Hematopoietic multipotent progenitor cell (in vitro differentiated cells): ENCODE measurements around the gene SEMA6A. TPM values are rescaled to one million over a fixed set of nuclear protein-coding genes. Genes with fewer than 3 reads are reported as not detected.

Experiments used
- DNase-seq, 3 donors: peaks; one replicate each; pipeline ENCODE4 v3.0.0-alpha.2; 2011 to 2015; ENCODE audit warnings: low read depth in 2 of 3, low spot score in 2 of 3
- total RNA-seq: library from RNA; depleted of rRNA; stranded (reverse); fragments of >200 nt; gene quantifications from one replicate; pipeline ENCODE4 v1.2.3, GENCODE V29; 2012

Gene SEMA6A
- total RNA-seq, 1 donor = 0.27 TPM

DNA sequence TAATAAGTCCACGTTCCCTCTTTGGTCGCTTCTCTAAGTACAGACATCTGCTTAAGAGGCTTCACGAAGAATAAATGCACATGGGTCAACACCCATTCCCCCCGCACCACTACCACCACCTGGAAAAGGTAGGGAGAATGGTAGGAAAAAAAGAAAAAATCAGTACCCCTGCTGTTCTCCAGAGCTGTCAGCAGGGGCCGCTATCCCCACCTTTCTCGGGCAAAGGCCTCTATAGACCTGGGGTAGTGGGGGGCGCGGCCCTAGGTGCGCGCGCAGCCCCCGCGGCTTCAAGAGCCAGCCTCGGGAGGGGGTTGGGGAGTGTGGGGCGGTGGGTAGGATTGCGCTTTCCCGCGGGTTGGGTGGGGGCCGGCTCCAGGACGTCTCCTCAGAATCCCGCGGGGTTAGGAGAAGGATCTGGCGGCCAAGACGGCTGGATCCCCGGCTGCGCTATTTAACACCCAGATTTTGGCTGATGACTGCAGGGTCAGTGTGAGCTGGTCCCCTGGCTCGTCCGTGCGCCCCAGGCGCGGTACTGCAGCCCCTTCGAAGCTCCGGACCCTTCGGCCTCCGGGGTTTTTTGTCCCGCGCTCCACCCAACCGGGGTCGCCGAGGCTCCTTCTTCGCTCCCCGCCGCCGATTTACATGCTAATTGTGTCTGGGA is 1.6 kb upstream of the SEMA6A start:
- peak in 2 of 3 donors; percentile 68 to 82 for DNase-seq

DNA sequence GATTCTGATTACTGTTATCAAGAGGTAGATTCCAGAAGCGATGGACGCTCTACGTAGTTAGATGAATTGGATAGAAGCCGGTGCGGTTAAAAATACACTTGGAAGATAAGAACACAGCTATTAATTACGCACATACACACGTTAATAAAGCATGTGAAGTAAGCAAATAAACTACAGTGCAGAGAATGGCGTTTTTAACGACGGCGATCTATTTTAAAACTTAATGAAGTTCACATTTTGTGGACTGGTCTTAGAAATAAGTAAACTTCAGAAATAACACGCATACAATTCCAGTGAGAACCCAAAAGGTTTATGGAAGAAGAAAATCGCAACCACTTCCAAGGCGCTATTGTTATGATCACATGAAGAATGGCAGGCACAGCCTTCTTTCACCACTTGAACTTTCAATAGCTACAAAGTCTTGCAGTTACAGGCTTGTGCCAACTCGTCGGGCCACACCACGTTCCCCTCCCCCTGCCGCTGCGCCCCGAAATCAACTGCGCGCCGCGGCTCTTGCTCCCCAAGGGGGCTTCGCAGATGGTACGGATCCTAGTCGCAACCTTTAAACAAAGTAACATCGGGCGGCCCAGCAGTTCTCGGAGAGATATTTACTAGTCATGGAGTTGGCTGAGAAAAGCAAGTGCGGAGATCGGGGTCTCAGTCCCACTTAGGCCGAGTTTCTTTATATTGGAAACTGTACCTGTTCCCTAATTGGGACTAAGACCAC is 866 bp upstream of the SEMA6A start:
- peak in 1 of 3 donors; percentile 32 for DNase-seq

DNA sequence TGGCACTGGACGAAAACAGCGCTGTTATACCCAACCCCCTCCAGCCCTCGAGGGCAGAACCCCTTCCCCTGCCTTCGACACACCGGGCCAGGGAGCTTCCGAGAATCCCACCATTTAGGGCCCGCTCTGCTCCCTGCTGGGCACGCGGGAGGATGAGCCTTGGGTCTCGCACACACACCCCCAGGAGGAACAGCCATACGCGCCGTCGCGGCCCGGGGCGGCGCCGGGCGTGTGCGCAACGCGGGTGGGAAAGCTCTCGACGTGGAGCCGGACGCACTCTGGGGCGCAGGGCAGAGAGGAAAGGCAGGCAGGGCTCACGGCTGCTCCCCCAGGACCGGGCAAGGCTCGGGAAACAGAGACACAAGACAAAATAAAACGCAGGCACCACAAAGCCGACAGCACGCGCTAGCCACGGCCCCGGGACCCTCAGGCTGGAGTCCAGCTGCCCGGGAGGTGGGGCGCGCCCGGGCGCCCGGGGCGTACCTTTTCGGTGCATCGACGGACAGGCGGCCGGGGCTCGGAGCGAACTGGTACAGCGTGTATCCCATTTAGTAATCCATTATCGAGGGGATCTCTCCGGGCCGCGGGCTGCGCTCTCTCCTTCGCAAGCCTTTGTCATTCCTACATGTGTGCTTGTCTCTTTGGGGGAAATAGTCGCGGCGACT is 789 bp downstream of the SEMA6A start:
- DNase-seq = peak in 1 of 3 donors; percentile 13

DNA sequence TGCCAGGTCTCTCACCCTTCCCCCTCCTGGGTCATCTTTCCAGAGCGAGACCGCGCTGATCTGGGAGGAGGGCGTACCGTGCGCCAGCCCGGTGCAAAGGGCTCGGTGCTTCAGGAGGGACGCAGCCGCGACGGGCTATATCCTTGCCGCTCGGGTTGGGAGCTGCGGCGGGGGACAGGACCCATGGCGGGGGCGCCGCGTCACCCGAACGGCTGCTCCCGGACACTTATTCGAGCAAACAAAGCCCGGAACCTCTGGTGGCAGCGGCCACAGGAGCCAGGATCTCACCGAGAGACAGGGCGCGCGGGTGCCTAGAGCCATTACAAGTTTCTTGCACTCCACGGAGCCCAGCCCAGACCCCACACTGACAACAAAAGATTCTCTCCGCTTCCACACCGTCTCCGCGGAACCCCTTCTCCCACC is 1.3 kb downstream of the SEMA6A start:
- DNase-seq = peak in 1 of 3 donors; percentile 32

DNA sequence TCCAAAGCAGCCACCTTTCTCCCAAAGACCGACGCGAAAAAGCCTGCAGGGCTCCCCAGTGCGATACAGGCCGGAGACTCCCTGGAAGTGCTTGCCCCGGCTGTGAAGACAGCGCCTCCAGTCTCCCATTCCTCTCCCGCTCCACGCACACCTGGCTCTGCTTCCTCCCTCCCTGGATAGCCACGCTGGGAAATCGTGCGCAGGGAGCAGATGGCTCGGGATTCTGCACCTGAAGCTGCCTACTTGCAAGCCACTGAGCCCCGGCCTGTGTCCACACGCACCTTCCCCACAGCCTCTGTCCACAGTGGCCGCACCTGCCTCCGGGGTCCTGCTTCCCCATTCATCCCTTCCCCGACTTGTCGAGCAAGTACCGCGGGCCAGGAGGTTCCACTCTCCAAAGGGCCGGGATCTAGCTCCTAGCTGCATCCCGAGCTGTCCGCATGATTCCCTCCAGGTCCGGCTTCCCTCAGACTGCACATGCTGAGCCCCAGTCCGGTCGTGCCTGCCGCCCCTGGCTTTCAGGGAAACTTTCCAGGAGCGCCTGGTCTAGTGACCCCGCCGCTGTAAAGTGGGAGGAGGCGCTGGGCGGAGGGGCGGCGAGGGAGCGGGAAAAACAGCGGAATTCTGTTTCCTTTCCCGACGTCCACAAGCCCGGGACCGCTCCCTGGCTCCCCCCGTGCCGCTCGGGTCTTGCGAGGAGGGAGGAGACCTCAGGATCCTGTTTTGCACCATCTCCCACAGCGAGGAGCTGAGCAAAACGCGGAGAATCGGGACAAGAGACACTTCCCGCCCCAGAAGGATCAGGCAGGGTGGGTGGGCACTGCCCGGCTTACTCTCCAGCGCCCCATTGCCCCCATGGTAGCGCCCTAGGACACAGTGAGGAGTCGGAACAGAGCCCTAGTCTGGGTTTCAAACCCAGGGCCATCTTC is 2.0 kb downstream of the SEMA6A start:
- peak in 1 of 3 donors; percentile 27 for DNase-seq

DNA sequence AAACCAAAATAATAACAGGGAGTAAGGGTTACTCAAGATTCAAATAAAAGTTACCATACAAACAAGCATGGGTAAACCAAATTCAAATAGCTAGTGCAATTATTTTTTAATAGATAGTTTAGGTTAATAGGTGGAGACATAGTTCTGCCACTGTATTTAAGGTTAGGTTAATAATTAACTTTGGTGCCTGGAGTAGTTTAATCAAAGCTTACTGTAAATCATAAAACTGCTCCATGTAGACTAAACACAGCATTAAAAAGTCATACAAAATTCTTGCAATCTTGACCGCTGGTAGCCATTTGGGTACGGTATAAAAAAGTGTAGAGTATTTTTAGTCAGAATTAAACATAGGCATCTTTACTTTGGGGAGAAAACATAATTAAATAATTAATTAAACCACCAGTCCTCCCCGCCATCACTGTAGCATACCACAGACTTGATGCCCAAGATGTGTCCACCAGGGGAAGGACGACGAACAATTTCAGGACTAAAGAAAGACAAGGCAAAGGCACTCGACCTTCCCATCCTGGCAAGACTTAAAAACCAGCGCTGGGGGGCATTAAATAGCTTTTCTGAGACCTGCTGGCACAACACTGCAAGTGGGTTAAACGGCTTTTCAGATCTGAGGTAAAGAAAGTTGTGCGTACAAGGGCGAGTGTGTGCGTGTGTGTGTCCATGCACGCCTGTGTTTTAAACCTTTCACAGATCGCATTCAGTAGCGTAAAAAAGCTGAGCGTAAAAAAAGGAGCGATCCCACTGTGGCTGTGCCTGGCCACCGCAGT is 2.9 kb downstream of the SEMA6A start:
- DNase-seq = no peak

DNA sequence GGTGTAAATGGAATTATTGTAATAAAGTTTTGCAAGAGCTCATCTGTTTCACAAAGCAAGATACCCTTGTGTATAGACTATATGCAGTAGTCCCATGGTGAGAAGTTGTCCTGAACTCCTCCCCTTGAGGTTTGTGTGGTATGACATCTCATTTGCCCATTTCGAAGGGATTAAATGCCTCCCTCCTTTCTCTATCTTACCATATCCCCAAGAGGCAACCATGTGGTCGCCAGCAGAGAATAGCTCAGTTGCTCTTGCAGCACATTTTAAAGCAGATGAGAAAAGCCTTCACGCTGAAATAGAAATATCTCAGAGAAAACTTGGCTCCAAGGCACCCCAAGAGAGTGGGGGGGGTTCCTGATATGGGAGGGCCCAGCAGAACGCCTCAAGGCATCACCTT is 4.6 kb downstream of the SEMA6A start:
- DNase-seq = no peak

DNA sequence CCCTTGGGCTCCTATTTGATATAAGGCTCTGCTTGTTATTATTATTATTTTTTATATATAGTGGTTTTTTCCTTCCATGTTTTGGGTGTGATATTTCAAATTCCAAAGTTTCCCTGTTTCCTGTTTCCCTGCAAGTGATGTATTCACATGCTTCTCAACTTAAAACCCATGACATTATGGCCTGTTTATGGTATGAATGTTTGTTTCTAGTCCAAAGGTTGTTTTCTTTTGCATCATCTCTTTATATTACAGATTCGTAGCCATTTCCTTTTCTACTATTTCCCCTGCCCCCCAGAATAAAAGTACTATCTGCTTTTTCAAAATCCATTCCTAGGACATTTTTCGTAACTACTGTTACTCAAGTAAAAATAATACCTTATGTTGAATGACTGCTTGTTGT is 7.5 kb downstream of the SEMA6A start:
- no peak for DNase-seq

DNA sequence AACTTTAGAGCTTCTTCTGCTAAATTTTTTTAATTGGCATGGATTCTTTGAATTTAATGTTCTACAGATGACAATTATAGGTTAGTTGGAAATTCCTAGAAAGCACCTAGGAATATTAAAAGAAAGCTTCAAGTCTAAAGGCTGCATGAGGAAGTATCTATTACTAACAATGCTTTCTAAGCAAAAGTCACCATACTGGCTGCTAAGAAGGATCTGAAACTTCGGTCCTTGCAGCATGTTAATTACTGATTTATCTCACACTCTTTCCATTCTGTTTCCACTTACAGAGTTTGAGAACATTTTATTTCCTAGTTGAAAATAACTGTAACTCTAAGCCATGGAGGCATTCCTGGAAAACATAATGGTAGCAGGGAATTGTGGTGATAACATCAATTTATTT is 8.4 kb downstream of the SEMA6A start:
- no peak for DNase-seq

DNA sequence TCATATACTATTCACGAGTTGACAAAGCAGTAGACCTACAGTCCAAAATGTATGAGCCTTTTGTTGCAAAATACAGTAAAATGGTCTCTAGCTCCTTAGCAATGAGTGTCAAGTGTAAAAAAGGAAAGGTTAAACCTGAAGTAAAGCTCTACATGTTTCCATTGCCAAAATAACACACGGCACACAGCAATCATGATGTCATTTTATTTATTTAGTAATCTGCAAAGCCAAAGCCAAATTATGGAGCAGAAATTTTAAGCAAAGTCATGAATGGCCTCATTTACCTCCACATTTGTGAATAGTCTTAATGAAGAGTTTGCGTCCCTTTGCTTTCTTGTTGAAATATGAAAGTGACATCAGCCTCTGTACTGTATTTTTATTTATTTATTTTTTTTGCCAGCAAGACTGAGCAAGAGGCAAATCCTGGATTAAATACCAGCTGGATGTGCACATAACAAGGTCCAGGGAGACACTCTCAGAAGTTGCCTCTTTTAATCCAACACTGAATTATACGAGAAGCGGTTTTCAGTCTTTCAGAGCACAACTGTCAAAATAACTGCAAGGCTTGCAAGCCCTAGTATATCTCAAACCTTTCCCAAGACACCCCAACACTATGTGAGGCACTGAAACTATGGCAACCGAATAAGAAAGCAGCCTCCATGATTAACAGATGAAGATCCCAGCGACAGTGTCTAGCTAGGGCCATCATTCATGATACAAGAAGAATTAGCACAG is 9.7 kb downstream of the SEMA6A start:
- no peak for DNase-seq

DNA sequence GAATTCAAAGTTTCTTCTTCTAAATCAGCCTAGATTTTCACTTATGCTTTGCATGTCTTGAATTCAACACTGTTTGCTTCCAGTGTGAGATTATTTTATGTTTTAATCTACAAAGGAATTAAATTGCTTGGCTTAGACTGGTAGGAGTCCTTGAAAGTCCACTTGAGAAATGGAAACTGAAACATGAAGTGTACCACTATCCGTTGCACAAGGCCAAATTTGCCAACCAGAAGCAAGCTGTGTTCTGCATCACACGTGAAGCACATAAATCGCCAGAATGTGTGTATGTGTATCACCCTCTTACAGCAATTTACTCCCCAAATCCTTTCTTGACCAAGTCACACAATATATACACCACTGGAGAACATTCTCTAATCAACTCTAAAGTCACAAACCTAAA is 10.3 kb downstream of the SEMA6A start:
- DNase-seq = no peak

DNA sequence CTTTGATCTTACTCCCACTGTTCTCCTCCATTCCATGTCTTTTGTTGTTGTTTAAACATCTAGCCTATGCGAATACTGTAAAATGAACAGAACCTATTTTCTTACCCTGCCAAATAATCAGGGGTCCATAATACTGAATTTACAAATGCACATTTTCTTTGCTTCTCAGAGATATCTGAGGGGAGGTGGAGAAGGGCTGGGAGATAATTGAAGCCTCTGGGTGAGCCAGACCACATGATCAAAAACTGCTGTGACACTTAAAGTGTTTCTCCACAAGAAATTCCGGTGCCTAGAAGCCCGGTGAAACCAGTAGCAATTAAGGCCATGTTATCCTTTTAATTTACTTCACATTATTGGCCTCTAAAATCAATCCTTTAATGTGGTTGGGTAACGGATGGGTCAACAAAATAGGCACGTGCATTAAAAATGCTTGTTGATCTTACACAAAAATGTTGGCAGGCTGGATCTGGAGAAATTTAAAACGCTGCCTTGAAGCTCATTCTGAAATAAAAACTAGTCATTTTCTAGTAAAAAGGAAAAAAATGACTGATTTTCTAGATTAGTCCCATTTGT is 10.8 kb downstream of the SEMA6A start:
- no peak for DNase-seq

DNA sequence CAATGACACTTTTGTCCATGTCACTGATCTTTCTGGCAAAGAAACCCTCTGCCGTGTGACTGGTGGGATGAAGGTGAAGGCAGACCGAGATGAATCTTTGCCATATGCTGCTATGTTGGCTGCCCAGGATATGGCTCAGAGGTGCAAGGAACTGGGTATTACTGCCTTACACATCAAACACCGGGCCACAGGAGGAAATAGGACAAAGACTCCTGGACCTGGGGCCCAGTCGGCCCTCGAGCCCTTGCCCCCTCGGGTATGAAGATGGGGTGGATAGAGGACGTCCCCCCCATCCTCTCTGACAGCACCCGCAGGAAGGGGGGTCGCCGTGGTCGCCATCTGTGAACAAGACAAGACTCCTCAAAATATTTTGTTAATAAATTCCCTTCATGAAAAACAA is 12.0 kb downstream of the SEMA6A start:
- DNase-seq = no peak

DNA sequence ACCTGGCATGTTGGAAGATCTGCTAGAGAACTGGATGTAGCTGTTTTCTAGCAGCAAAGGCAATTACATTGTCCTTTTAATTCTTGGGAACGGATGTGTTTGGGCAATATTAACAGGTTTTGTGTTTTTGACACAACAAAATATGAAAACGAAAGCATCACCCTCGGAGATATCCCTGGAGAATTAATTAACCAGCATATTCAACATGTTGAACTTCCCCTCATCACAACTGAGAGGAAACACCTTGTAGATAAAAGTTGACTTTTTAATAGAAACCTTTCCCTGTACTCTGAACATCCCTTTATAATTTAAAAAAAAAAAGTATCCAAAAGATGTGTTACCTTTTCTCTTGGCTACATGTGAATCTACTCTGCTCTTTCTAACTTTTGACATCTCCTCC is 13.0 kb downstream of the SEMA6A start:
- DNase-seq = peak in 1 of 3 donors; percentile 52

DNA sequence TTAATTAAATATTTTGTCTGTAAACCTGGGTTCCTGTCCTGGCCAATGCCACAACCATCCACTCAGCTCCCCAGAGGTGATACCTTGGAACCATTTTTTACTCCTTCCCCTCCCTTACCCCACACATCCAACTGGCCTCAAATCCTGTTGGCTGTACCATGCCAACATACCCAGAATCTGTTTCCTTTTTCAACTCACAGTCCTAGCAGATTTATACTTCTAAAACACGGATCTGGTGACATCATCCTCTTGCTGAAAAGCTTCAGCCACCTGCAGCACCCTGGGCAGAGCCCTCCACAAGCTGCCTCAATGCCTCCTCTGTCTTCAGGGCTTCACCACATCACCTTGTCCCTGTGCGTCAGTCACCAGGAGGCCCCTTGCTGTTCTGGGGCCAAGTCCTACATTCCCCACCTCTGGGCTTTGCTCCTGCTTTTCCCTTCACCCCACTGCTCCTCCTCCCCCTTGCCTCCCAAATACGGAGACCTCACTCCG is 14.9 kb downstream of the SEMA6A start:
- no peak for DNase-seq

DNA sequence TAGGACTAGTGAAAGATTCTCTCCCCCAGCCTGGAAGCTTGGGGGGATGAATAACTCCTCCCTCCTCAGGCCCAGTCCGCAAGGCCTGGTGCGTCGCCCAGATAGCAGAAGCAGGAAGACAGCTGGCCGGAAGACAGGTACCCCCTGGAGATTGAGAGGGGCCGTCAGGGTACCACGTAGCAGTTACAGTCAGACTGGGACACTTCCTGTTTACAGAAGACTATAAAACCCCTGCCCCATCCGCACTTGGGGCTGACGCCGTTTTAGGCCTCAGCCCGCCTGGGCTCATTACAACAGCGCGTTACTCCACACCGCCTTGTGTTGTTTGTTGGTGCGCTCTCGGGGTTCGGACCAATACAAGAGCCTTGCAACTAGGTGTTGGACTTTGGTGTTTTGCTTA is 15.4 kb downstream of the SEMA6A start:
- DNase-seq = peak in 1 of 3 donors; percentile 64

DNA sequence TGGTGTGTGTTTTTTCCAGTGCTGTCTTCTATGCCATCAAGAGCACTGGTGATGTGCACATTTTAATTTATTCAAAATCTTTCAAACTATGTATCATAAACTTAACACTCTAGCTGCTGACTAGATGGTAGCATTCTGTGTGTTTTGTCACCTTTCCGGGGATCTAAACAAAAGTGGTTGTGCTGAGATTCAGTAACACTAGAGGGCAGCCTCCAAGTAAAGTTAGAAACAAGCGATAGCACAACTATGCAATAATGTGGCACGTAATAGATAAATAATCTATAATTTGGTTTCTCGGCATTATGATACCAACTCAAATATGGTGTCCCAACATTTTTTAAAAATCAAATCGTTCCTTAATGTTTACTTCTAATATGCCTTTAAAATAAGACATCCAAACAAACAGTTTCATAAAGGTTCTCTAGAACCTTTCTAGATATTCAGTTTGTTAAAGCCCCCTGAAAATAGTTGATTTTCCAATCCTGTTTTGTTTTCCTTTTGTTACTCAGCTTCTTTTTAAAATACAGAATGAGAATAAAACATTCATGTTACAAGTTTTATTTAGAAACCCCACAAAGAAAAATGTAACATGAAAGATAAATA is 16.9 kb downstream of the SEMA6A start:
- peak in 1 of 3 donors; percentile 27 for DNase-seq

DNA sequence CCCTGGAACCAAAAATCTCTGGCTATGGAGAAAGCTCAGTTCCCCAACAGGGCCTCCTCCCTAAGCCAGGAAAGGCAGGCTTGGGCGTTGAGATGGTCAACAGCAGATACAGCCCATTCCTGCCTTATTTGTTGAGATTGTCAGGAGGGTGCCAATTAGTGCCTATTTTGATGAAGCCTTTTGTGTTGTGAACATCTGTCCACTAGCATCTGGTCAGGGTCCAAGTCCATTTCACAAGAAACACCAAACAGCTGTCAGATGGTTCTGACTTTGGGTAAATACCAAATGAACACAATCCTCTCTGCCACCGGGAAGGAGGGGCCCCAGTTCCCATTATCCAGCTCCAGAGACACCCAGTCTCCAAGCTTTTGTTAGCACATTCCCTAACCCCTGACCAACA is 19.9 kb downstream of the SEMA6A start:
- no peak for DNase-seq
